WTC11 (cell line): ENCODE results near the gene OVOL3. TPM values are rescaled to one million over a fixed set of nuclear protein-coding genes. Genes with fewer than 3 reads are reported as not detected.
A peak's percentile ranks its signal among the peaks of the same experiment; 100 is the strongest.

Source experiments
- ATAC-seq: fragments of 200-7000 bp; cut with Tn5 transposase; 2 replicates; pipeline ENCODE4 v1.10.0; 2021; ENCODE audit warnings: mild to moderate bottlenecking, moderate library complexity
- CTCF ChIA-PET: fragments of 300-600 bp; sonication (Branson Sonifier 250); formaldehyde crosslinking; loops from one replicate; lab custom pipeline; 2021; ENCODE audit warnings: antibody characterized with exemption; lab: Charles Lee
- POLR2A ChIA-PET: fragments of 350-600 bp; sonication (Branson Sonifier 250); formaldehyde crosslinking; loops from one replicate; lab custom pipeline; 2021; ENCODE audit warnings: antibody characterized with exemption; lab: Charles Lee
- DNase-seq: peaks from one replicate; pipeline ENCODE4 v3.0.0; 2021; ENCODE audit warnings: low spot score
- H3K27ac Mint-ChIP-seq: 2 replicates; pipeline ENCODE4 v1.8.0; 2021; ENCODE audit warnings: mixed read lengths
- H3K27me3 Mint-ChIP-seq: 2 replicates; pipeline ENCODE4 v1.8.0; 2021; ENCODE audit warnings: low read depth, mild to moderate bottlenecking, moderate library complexity, mixed read lengths
- H3K36me3 Mint-ChIP-seq: 2 replicates; pipeline ENCODE4 v1.8.0; 2021; ENCODE audit warnings: mixed read lengths
- H3K4me1 Mint-ChIP-seq: 2 replicates; pipeline ENCODE4 v1.8.0; 2022; ENCODE audit warnings: mixed read lengths
- H3K4me3 Mint-ChIP-seq: 2 replicates; pipeline ENCODE4 v1.8.0; 2021; ENCODE audit warnings: mild to moderate bottlenecking, moderate library complexity, mixed read lengths
- H3K9me3 Mint-ChIP-seq: 2 replicates; pipeline ENCODE4 v1.8.0; 2021; ENCODE audit warnings: mixed read lengths
- CBFB ChIP-seq: sonication (generic); formaldehyde crosslinking; IDR thresholded peaks from 2 replicates; pipeline ENCODE4 v1.8.1; 2022; ENCODE audit warnings: mild to moderate bottlenecking, low read depth, missing genetic modification reagents
- CREM ChIP-seq: sonication (generic); formaldehyde crosslinking; IDR thresholded peaks from 2 replicates; pipeline ENCODE4 v1.8.1; 2022; ENCODE audit warnings: mild to moderate bottlenecking, missing genetic modification reagents, moderate library complexity
- ELF4 ChIP-seq: sonication (generic); formaldehyde crosslinking; IDR thresholded peaks from 2 replicates; pipeline ENCODE4 v1.8.1; 2022; ENCODE audit warnings: low read depth, mild to moderate bottlenecking, moderate library complexity, missing genetic modification reagents
- GRHL2 ChIP-seq: fragments of 250-450 bp; sonication (Bioruptor Pico); IDR thresholded peaks from 2 replicates; pipeline ENCODE4 v1.8.0; 2022; ENCODE audit warnings: mild to moderate bottlenecking, moderate library complexity; ENCODE audit not compliant: insufficient replicate concordance, severe bottlenecking
- IRF2 ChIP-seq: sonication (generic); formaldehyde crosslinking; IDR thresholded peaks from 2 replicates; pipeline ENCODE4 v1.8.0; 2022; ENCODE audit warnings: low read depth, missing genetic modification reagents, borderline replicate concordance
- KAT7 ChIP-seq: sonication (generic); formaldehyde crosslinking; IDR thresholded peaks from 2 replicates; pipeline ENCODE4 v1.8.1; 2023; ENCODE audit warnings: missing genetic modification reagents, mild to moderate bottlenecking, borderline replicate concordance
- TEAD1 ChIP-seq: sonication (generic); formaldehyde crosslinking; IDR thresholded peaks from 2 replicates; pipeline ENCODE4 v1.8.0; 2022; ENCODE audit warnings: mild to moderate bottlenecking, missing genetic modification reagents
- ZNF232 ChIP-seq: sonication (generic); formaldehyde crosslinking; IDR thresholded peaks from 2 replicates; pipeline ENCODE4 v1.8.0; 2022; ENCODE audit warnings: mild to moderate bottlenecking, missing genetic modification reagents
- ZNF423 ChIP-seq: fragments of 250-450 bp; sonication (Bioruptor Pico); IDR thresholded peaks from 2 replicates; pipeline ENCODE4 v2.1.2; 2022; ENCODE audit warnings: mild to moderate bottlenecking, moderate library complexity
- total RNA-seq: library from RNA; stranded (reverse); gene quantifications from 3 replicates; pipeline ENCODE4 v1.2.3, GENCODE V29; 2021
- TF ChIP-seq, protein P1 (sequence below): sonication (generic); formaldehyde crosslinking; IDR thresholded peaks from 2 replicates; pipeline ENCODE4 v1.8.0; 2022; ENCODE audit warnings: mild to moderate bottlenecking, missing genetic modification reagents
- TF ChIP-seq, protein P2 (sequence below): sonication (generic); formaldehyde crosslinking; IDR thresholded peaks from 2 replicates; pipeline ENCODE4 v1.8.0; 2023; ENCODE audit warnings: mild to moderate bottlenecking, missing genetic modification reagents
- TF ChIP-seq, protein P3 (sequence below): sonication (generic); formaldehyde crosslinking; IDR thresholded peaks from 2 replicates; pipeline ENCODE4 v1.8.1; 2022; ENCODE audit warnings: low read depth, missing genetic modification reagents, borderline replicate concordance
- TF ChIP-seq, protein P4 (sequence below): sonication (generic); formaldehyde crosslinking; IDR thresholded peaks from 2 replicates; pipeline ENCODE4 v1.8.1; 2023; ENCODE audit warnings: mild to moderate bottlenecking, missing genetic modification reagents
- TF ChIP-seq, protein P5 (sequence below): sonication (generic); formaldehyde crosslinking; IDR thresholded peaks from 2 replicates; pipeline ENCODE4 v1.8.1; 2023; ENCODE audit warnings: mild to moderate bottlenecking, missing genetic modification reagents, borderline replicate concordance
- TF ChIP-seq, protein P6 (sequence below): sonication (generic); formaldehyde crosslinking; IDR thresholded peaks from 2 replicates; pipeline ENCODE4 v1.8.1; 2022; ENCODE audit warnings: low read depth, mild to moderate bottlenecking, moderate library complexity, missing genetic modification reagents, borderline replicate concordance

The OVOL3 gene
- total RNA-seq, 1 experiment from 2014 or later: not detected

DNA sequence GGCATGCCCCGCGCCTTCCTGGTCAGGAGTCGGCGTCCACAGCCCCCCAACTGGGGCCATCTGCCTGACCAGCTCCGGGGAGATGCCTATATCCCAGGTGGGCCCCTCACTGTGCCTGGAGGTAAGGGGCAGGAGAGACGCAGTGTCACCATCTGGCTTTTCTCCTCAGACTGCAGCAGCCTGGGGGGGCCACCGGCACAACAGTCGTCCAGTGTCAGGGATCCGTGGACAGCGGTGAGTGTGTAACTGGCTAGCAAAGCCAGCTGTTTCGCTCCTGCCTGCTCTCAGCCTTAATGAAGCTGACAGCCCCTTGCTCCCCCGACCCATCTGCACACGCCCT is 227 bp downstream of the OVOL3 start:
- DNase-seq: no peak
- Mint-ChIP-seq H3K27me3 (peaks cover 3% of the 10 kb centered on the region), H3K4me3 (no peak overlapping the region), H3K9me3 (no peaks in the 10 kb centered on the region), H3K27ac (peak overlapping the region; percentile 21), H3K36me3 (peaks cover 9% of the 10 kb centered on the region), H3K4me1 (peaks cover 29% of the 10 kb centered on the region)
- ATAC-seq: no peak
- POLR2A ChIA-PET: interaction anchor here (1.0 kb wide), 1 partner anchor 22 kb away, joined by 3 read pairs; no protein-coding TSS in a partner anchor
- TF ChIP-seq ZNF232 (CRISPR knock-in tag): no peak
- TF ChIP-seq ZNF423 (CRISPR knock-in tag): 0 out of 2 replicates have a peak, but pooled peaks have one; percentile 5
- TF ChIP-seq, protein P1, sequence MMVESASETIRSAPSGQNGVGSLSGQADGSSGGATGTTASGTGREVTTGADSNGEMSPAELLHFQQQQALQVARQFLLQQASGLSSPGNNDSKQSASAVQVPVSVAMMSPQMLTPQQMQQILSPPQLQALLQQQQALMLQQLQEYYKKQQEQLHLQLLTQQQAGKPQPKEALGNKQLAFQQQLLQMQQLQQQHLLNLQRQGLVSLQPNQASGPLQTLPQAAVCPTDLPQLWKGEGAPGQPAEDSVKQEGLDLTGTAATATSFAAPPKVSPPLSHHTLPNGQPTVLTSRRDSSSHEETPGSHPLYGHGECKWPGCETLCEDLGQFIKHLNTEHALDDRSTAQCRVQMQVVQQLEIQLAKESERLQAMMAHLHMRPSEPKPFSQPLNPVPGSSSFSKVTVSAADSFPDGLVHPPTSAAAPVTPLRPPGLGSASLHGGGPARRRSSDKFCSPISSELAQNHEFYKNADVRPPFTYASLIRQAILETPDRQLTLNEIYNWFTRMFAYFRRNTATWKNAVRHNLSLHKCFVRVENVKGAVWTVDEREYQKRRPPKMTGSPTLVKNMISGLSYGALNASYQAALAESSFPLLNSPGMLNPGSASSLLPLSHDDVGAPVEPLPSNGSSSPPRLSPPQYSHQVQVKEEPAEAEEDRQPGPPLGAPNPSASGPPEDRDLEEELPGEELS: peak; percentile 44; the same call in 1 of the 2 replicates
- CTCF ChIA-PET: interaction anchor here (1.6 to 1.8 kb wide), 2 partner anchors 17 to 327 kb away, joined by 3 to 9 read pairs; no protein-coding TSS in a partner anchor

DNA sequence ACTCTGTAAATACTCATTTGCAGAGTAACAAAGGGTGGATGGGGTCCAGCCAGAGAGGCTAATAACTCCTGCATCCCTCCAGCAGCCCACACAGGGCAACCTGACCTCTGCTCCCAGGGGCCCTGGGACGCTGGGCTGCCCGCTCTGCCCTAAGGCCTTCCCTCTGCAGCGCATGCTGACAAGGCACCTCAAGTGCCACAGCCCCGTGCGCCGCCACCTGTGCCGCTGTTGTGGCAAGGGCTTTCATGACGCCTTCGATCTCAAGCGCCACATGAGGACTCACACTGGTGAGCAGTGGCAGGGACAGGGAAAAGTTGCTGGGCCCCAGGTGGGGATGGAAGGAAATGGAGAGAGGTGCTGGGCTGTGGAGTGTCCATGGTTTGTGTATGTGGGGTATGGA is 1.7 kb downstream of the OVOL3 start:
- Mint-ChIP-seq H3K4me1 (peaks cover 30% of the 10 kb centered on the region), H3K36me3 (peaks cover 18% of the 10 kb centered on the region), H3K27me3 (peaks cover 3% of the 10 kb centered on the region), H3K4me3 (peak overlapping the region; percentile 95), H3K27ac (no peak overlapping the region), H3K9me3 (no peaks in the 10 kb centered on the region)
- TF ChIP-seq CREM (CRISPR knock-in tag) (no peak), IRF2 (CRISPR knock-in tag) (no peak), KAT7 (CRISPR knock-in tag) (no peak)
- ATAC-seq (no peak), DNase-seq (no peak)
- ChIA-PET CTCF (no interaction called here), POLR2A (no interaction called here)

DNA sequence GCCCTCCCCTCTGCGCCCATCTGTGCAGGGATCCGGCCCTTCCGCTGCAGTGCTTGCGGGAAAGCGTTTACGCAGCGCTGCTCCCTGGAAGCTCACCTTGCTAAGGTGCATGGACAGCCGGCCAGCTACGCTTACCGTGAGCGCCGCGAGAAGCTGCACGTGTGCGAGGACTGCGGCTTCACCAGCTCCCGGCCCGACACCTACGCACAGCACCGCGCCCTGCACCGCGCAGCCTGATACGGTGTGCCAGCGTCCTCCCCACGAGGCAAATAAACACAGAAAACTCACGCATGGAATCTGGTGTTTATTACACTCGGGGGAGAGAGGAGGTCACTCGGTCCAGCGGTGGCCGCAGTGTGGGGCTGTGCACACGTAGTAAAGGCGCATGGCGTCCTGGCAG is 2.5 kb downstream of the OVOL3 start:
- H3K4me3 Mint-ChIP-seq: peak overlapping the region; percentile 95
- no peak for TF ChIP-seq CBFB (CRISPR knock-in tag)
- TF ChIP-seq, protein P2, sequence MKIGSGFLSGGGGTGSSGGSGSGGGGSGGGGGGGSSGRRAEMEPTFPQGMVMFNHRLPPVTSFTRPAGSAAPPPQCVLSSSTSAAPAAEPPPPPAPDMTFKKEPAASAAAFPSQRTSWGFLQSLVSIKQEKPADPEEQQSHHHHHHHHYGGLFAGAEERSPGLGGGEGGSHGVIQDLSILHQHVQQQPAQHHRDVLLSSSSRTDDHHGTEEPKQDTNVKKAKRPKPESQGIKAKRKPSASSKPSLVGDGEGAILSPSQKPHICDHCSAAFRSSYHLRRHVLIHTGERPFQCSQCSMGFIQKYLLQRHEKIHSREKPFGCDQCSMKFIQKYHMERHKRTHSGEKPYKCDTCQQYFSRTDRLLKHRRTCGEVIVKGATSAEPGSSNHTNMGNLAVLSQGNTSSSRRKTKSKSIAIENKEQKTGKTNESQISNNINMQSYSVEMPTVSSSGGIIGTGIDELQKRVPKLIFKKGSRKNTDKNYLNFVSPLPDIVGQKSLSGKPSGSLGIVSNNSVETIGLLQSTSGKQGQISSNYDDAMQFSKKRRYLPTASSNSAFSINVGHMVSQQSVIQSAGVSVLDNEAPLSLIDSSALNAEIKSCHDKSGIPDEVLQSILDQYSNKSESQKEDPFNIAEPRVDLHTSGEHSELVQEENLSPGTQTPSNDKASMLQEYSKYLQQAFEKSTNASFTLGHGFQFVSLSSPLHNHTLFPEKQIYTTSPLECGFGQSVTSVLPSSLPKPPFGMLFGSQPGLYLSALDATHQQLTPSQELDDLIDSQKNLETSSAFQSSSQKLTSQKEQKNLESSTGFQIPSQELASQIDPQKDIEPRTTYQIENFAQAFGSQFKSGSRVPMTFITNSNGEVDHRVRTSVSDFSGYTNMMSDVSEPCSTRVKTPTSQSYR: no peak
- TF ChIP-seq GRHL2 (CRISPR knock-in tag): no peak
- TF ChIP-seq, protein P3, sequence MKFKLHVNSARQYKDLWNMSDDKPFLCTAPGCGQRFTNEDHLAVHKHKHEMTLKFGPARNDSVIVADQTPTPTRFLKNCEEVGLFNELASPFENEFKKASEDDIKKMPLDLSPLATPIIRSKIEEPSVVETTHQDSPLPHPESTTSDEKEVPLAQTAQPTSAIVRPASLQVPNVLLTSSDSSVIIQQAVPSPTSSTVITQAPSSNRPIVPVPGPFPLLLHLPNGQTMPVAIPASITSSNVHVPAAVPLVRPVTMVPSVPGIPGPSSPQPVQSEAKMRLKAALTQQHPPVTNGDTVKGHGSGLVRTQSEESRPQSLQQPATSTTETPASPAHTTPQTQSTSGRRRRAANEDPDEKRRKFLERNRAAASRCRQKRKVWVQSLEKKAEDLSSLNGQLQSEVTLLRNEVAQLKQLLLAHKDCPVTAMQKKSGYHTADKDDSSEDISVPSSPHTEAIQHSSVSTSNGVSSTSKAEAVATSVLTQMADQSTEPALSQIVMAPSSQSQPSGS (CRISPR knock-in tag): no peak
- TF ChIP-seq, protein P4, sequence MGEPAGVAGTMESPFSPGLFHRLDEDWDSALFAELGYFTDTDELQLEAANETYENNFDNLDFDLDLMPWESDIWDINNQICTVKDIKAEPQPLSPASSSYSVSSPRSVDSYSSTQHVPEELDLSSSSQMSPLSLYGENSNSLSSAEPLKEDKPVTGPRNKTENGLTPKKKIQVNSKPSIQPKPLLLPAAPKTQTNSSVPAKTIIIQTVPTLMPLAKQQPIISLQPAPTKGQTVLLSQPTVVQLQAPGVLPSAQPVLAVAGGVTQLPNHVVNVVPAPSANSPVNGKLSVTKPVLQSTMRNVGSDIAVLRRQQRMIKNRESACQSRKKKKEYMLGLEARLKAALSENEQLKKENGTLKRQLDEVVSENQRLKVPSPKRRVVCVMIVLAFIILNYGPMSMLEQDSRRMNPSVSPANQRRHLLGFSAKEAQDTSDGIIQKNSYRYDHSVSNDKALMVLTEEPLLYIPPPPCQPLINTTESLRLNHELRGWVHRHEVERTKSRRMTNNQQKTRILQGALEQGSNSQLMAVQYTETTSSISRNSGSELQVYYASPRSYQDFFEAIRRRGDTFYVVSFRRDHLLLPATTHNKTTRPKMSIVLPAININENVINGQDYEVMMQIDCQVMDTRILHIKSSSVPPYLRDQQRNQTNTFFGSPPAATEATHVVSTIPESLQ (CRISPR knock-in tag): no peak
- TF ChIP-seq, protein P5, sequence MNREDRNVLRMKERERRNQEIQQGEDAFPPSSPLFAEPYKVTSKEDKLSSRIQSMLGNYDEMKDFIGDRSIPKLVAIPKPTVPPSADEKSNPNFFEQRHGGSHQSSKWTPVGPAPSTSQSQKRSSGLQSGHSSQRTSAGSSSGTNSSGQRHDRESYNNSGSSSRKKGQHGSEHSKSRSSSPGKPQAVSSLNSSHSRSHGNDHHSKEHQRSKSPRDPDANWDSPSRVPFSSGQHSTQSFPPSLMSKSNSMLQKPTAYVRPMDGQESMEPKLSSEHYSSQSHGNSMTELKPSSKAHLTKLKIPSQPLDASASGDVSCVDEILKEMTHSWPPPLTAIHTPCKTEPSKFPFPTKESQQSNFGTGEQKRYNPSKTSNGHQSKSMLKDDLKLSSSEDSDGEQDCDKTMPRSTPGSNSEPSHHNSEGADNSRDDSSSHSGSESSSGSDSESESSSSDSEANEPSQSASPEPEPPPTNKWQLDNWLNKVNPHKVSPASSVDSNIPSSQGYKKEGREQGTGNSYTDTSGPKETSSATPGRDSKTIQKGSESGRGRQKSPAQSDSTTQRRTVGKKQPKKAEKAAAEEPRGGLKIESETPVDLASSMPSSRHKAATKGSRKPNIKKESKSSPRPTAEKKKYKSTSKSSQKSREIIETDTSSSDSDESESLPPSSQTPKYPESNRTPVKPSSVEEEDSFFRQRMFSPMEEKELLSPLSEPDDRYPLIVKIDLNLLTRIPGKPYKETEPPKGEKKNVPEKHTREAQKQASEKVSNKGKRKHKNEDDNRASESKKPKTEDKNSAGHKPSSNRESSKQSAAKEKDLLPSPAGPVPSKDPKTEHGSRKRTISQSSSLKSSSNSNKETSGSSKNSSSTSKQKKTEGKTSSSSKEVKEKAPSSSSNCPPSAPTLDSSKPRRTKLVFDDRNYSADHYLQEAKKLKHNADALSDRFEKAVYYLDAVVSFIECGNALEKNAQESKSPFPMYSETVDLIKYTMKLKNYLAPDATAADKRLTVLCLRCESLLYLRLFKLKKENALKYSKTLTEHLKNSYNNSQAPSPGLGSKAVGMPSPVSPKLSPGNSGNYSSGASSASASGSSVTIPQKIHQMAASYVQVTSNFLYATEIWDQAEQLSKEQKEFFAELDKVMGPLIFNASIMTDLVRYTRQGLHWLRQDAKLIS: no peak
- TF ChIP-seq, protein P6, sequence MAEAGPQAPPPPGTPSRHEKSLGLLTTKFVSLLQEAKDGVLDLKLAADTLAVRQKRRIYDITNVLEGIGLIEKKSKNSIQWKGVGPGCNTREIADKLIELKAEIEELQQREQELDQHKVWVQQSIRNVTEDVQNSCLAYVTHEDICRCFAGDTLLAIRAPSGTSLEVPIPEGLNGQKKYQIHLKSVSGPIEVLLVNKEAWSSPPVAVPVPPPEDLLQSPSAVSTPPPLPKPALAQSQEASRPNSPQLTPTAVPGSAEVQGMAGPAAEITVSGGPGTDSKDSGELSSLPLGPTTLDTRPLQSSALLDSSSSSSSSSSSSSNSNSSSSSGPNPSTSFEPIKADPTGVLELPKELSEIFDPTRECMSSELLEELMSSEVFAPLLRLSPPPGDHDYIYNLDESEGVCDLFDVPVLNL (CRISPR knock-in tag): no peak
- no peak for TF ChIP-seq TEAD1 (CRISPR knock-in tag)
- no peak for TF ChIP-seq ELF4 (CRISPR knock-in tag)

More for the DNA sequence above, 2.5 kb downstream of the OVOL3 start:
- Mint-ChIP-seq H3K4me1 (peaks cover 30% of the 10 kb centered on the region), H3K27me3 (peaks cover 3% of the 10 kb centered on the region), H3K9me3 (no peaks in the 10 kb centered on the region), H3K27ac (no peak overlapping the region), H3K36me3 (peaks cover 25% of the 10 kb centered on the region)
- CTCF ChIA-PET: interaction anchor here (2.8 kb wide), 1 partner anchor 15 kb away, joined by 28 read pairs; no protein-coding TSS in a partner anchor
- no peak for ATAC-seq
- DNase-seq: no peak
- POLR2A ChIA-PET: interaction anchor here (0.6 kb wide), 1 partner anchor 16 kb away, joined by 6 read pairs; no protein-coding TSS in a partner anchor
